NCI-H526 (cell line): ENCODE measurements around the gene KBTBD3.
"Not testable (repeated sequence)": the region's sequence is repeated elsewhere in the genome, so short reads cannot be mapped to it uniquely, and the experiment has no call there.

Experiments used
- DNase-seq, 2 experiments: peaks; one replicate each; lab custom pipeline; 2025; lab: John Stamatoyannopoulos, UW

Gene KBTBD3

DNA sequence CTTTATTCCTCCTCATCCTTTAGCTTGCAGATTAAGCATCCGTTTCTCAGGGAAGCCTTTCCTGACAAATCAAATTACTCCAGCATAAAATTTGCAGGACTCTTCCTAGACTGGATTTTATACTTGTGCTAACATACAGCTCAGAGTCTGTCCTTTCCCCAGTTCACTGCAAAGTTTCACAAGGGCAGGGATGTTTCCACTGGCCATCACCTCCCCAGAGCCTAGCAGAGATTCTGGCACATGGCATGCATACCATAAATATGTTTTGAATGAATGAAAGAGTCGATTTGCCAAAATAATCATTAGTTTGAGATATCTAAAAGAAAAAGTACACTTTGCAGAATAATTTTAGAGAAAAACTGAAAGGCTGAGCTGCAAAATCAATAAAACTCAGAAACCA lies 65.7 kb downstream of the KBTBD3 start:
- no peak for DNase-seq

DNA sequence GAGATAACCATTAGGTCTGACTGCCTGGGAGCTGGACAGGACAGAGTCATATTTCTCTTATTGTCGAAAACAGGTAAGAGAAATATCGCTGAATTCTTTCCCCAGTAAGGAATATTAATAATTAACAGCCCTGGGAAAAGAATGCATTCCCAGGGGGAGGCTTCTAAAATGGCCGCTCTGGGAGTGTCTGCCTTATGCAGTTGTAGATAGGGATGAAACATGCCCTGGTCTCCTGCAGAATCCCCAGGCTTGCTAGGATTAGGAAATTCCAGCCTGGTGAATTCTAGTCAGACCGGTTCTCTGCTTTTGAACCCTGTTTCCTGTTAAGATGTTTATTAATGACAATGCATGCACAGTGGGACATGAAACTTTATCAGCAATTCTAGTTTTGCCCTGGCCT lies 74.1 kb downstream of the KBTBD3 start:
- not testable (repeated sequence) for DNase-seq

DNA sequence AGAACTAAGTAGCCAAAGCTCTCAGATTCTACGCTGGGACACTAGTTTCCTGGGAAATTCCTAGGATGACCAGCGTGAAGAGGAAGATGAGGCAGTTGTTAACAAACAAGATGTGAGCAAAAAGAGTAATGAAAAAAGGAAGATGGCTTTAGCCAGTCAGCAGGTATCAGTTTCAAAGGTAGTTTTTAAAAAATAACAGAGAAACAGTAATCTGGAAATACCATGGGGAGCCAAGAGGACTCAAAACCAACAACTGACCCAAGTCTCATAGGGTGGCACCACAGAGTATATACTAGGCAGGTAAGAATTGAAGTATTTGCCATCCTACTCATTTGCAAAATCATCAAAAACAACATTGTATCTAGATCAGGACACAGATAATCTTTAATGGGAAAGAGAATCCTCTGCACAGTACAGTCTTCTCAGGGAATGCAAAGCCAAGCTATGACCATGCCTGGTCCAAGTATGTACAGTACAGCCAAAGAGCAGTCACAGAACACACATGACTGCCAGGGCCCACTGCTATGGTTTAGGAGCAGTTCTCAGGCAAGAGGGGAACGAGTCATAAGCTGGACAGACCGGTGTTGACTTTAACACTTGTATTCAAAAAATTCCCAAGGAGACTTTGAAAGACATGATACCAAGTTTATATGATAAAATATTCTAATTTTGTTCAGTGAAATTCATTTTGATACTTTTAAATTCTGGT lies 75.7 kb downstream of the KBTBD3 start:
- peak in 1 of 2 experiments; percentile 7 for DNase-seq
